Fibroblast of lung (primary cell): ENCODE results near the gene BBS9.

ENCODE experiments used
- EZH2 ChIP-seq: IDR thresholded peaks from 2 replicates; pipeline ENCODE4 v1.5.1; 2012; ENCODE audit warnings: low read length, control low read depth, mild to moderate bottlenecking; ENCODE audit errors: missing control alignments
- TF ChIP-seq, protein P1 (sequence below), 2 donors: IDR thresholded peaks in 1 of 2; conservative IDR thresholded peaks in 1 of 2; 1 replicate in 1 of 2; 2 replicates in 1 of 2; pipeline ENCODE4 v1.5.1; 2011 to 2012; ENCODE audit warnings: low read length in 2 of 2, control low read depth in 1 of 2, inconsistent platforms in 1 of 2, low read depth in 1 of 2, mild to moderate bottlenecking in 1 of 2

DNA sequence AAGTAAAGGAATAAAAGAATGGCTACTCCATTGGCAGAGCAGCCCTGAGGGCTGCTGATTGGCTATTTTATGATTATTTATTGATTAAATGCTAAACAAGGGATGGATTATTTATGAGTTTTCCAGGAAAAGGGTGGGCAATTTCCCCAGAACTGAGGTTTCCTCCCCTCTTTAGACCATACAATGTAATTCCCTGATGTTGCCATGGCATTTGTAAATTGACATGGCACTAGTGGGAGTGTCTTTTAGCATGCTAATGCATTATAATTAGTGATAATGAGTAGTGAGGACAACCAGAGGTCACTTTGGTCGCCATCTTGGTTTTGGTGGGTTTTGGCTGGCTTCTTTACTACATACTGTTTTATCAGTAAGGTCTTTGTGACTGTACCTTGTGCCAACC is 55.5 kb downstream of the BBS9 start:
- TF ChIP-seq, protein P1, sequence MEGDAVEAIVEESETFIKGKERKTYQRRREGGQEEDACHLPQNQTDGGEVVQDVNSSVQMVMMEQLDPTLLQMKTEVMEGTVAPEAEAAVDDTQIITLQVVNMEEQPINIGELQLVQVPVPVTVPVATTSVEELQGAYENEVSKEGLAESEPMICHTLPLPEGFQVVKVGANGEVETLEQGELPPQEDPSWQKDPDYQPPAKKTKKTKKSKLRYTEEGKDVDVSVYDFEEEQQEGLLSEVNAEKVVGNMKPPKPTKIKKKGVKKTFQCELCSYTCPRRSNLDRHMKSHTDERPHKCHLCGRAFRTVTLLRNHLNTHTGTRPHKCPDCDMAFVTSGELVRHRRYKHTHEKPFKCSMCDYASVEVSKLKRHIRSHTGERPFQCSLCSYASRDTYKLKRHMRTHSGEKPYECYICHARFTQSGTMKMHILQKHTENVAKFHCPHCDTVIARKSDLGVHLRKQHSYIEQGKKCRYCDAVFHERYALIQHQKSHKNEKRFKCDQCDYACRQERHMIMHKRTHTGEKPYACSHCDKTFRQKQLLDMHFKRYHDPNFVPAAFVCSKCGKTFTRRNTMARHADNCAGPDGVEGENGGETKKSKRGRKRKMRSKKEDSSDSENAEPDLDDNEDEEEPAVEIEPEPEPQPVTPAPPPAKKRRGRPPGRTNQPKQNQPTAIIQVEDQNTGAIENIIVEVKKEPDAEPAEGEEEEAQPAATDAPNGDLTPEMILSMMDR (conservative IDR thresholded peaks at IDR 0.05 in 1 of 2, IDR thresholded peaks at IDR 0.05 in 1 of 2; ENCODE audit: low read depth in 1 of 2, low read length in 2 of 2): no peak
- no peak for TF ChIP-seq EZH2
